ENCODE measurements around the gene RNF212B.

GRCh38 chr14:23207146-23207540 lies 30.6 kb upstream of the RNF212B start:
- no peak for TF ChIP-seq CTCF (IDR thresholded peaks at IDR 0.05)
- TF ChIP-seq POLR2A (IDR thresholded peaks at IDR 0.05): no peak
